ENCODE data around the gene KLHL2. TPM values are rescaled to one million over a fixed set of nuclear protein-coding genes. Genes with fewer than 3 reads are reported as not detected.

KLHL2 gene
- total RNA-seq, 2 experiments from 2014 or later = 23.7 to 28.0 TPM

GRCh38 chr4:165312506-165312905, 105.1 kb downstream of the KLHL2 start:
- Mint-ChIP-seq H3K36me3 (peaks cover 24% of the 10 kb centered on the region), H3K27ac (no peak overlapping the region), H3K4me1 (no peaks in the 10 kb centered on the region)

GRCh38 chr4:165319030-165319429, 111.7 kb downstream of the KLHL2 start:
- Mint-ChIP-seq H3K4me1 (no peaks in the 10 kb centered on the region), H3K4me3 (no peak overlapping the region), H3K36me3 (peaks cover 15% of the 10 kb centered on the region), H3K27ac (no peak overlapping the region), H3K27me3 (no peaks in the 10 kb centered on the region), H3K9me3 (no peaks in the 10 kb centered on the region)
- no peak for DNase-seq

More at GRCh38 chr4:165312506-165312905, 105.1 kb downstream of the KLHL2 start:
- Mint-ChIP-seq H3K27me3 (no peaks in the 10 kb centered on the region), H3K9me3 (no peaks in the 10 kb centered on the region), H3K4me3 (no peak overlapping the region)
- no peak for DNase-seq

- H3K27me3 Mint-ChIP-seq = no peaks in the 10 kb centered on the region
- H3K36me3 Mint-ChIP-seq = peaks cover 11% of the 10 kb centered on the region
- no peak overlapping the region for H3K4me3 Mint-ChIP-seq
- H3K9me3 Mint-ChIP-seq = no peaks in the 10 kb centered on the region
- DNase-seq = no peak
- H3K4me1 Mint-ChIP-seq = no peaks in the 10 kb centered on the region
- H3K27ac Mint-ChIP-seq = no peak overlapping the region
Measured at GRCh38 chr4:165319509-165319908, 112.1 kb downstream of the KLHL2 start.

GRCh38 chr4:165324236-165324917, 117.0 kb downstream of the KLHL2 start:
- no peaks in the 10 kb centered on the region for H3K27me3 Mint-ChIP-seq
- H3K36me3 Mint-ChIP-seq = peaks cover 7% of the 10 kb centered on the region
- H3K9me3 Mint-ChIP-seq = no peaks in the 10 kb centered on the region
- H3K4me1 Mint-ChIP-seq = peaks cover 12% of the 10 kb centered on the region
- H3K27ac Mint-ChIP-seq = no peak overlapping the region
- H3K4me3 Mint-ChIP-seq = no peak overlapping the region
- no peak for DNase-seq

- Mint-ChIP-seq H3K27ac (no peak overlapping the region), H3K27me3 (no peaks in the 10 kb centered on the region)
Measured at GRCh38 chr4:165324918-165325304, 117.5 kb downstream of the KLHL2 start.

GRCh38 chr4:165325732-165326512, 118.6 kb downstream of the KLHL2 start:
- no peak for DNase-seq
- Mint-ChIP-seq H3K36me3 (peaks cover 10% of the 10 kb centered on the region), H3K9me3 (no peaks in the 10 kb centered on the region), H3K27me3 (no peaks in the 10 kb centered on the region), H3K4me3 (peak overlapping the region; percentile 1), H3K27ac (peak overlapping the region; percentile 1), H3K4me1 (peaks cover 21% of the 10 kb centered on the region)

More at GRCh38 chr4:165324918-165325304, 117.5 kb downstream of the KLHL2 start:
- H3K4me3 Mint-ChIP-seq = no peak overlapping the region
- H3K36me3 Mint-ChIP-seq = peaks cover 8% of the 10 kb centered on the region
- no peaks in the 10 kb centered on the region for H3K9me3 Mint-ChIP-seq
- peaks cover 15% of the 10 kb centered on the region for H3K4me1 Mint-ChIP-seq
- DNase-seq = no peak

GRCh38 chr4:165326831-165327210, 119.5 kb downstream of the KLHL2 start:
- Mint-ChIP-seq H3K9me3 (no peaks in the 10 kb centered on the region), H3K36me3 (peaks cover 15% of the 10 kb centered on the region), H3K27me3 (no peaks in the 10 kb centered on the region), H3K27ac (no peak overlapping the region), H3K4me3 (no peak overlapping the region), H3K4me1 (peaks cover 27% of the 10 kb centered on the region)
- DNase-seq = no peak

- Mint-ChIP-seq H3K27me3 (no peaks in the 10 kb centered on the region), H3K27ac (no peak within 1 kb of the TSS), H3K4me1 (peaks cover 32% of the 10 kb centered on the region), H3K4me3 (no peak within 1 kb of the TSS), H3K36me3 (peaks cover 21% of the 10 kb centered on the region), H3K9me3 (no peaks in the 10 kb centered on the region)
- peak; percentile 99 for DNase-seq
Measured at GRCh38 chr4:165327211-165328100, 120.1 kb downstream of the KLHL2 start, which contains the start of gene MSMO1. TSS of gene MSMO1 (plus strand) at chr4:165327669. CDS start at chr4:165333371, 5,702 bp downstream.

GRCh38 chr4:165328101-165328425, 120.7 kb downstream of the KLHL2 start:
- Mint-ChIP-seq H3K4me3 (no peak overlapping the region), H3K36me3 (peaks cover 23% of the 10 kb centered on the region), H3K27me3 (no peaks in the 10 kb centered on the region), H3K9me3 (no peaks in the 10 kb centered on the region), H3K4me1 (peaks cover 36% of the 10 kb centered on the region), H3K27ac (no peak overlapping the region)
- no peak for DNase-seq

GRCh38 chr4:165328708-165329107, 121.3 kb downstream of the KLHL2 start:
- Mint-ChIP-seq H3K27me3 (no peaks in the 10 kb centered on the region), H3K27ac (no peak overlapping the region), H3K36me3 (peaks cover 23% of the 10 kb centered on the region), H3K4me3 (no peak overlapping the region), H3K9me3 (no peaks in the 10 kb centered on the region), H3K4me1 (peaks cover 36% of the 10 kb centered on the region)
- no peak for DNase-seq

- Mint-ChIP-seq H3K9me3 (no peaks in the 10 kb centered on the region), H3K36me3 (peaks cover 29% of the 10 kb centered on the region), H3K27ac (no peak overlapping the region), H3K4me1 (peaks cover 42% of the 10 kb centered on the region), H3K4me3 (no peak overlapping the region), H3K27me3 (no peaks in the 10 kb centered on the region)
- no peak for DNase-seq
Measured at GRCh38 chr4:165330071-165330470, 122.7 kb downstream of the KLHL2 start.

- Mint-ChIP-seq H3K9me3 (no peaks in the 10 kb centered on the region), H3K36me3 (peaks cover 29% of the 10 kb centered on the region), H3K4me1 (peaks cover 41% of the 10 kb centered on the region)
Measured at GRCh38 chr4:165330666-165331065, 123.3 kb downstream of the KLHL2 start.

GRCh38 chr4:165331359-165331758, 124.0 kb downstream of the KLHL2 start:
- H3K4me3 Mint-ChIP-seq = peak overlapping the region; percentile 8

More at GRCh38 chr4:165330666-165331065, 123.3 kb downstream of the KLHL2 start:
- peak overlapping the region; percentile 57 for H3K4me3 Mint-ChIP-seq
- H3K27me3 Mint-ChIP-seq = no peaks in the 10 kb centered on the region
- H3K27ac Mint-ChIP-seq = peak overlapping the region; percentile 54
- DNase-seq = no peak

GRCh38 chr4:165331823-165332222, 124.5 kb downstream of the KLHL2 start:
- H3K27me3 Mint-ChIP-seq = no peaks in the 10 kb centered on the region
- H3K27ac Mint-ChIP-seq = no peak overlapping the region
- H3K9me3 Mint-ChIP-seq = no peaks in the 10 kb centered on the region
- peaks cover 39% of the 10 kb centered on the region for H3K4me1 Mint-ChIP-seq
- peaks cover 29% of the 10 kb centered on the region for H3K36me3 Mint-ChIP-seq
- H3K4me3 Mint-ChIP-seq = no peak overlapping the region
- DNase-seq = no peak

More at GRCh38 chr4:165331359-165331758, 124.0 kb downstream of the KLHL2 start:
- no peaks in the 10 kb centered on the region for H3K9me3 Mint-ChIP-seq
- DNase-seq = no peak
- H3K27ac Mint-ChIP-seq = peak overlapping the region; percentile 54
- H3K27me3 Mint-ChIP-seq = no peaks in the 10 kb centered on the region
- peaks cover 29% of the 10 kb centered on the region for H3K36me3 Mint-ChIP-seq
- H3K4me1 Mint-ChIP-seq = peaks cover 36% of the 10 kb centered on the region

- Mint-ChIP-seq H3K36me3 (peaks cover 29% of the 10 kb centered on the region), H3K9me3 (no peaks in the 10 kb centered on the region), H3K27ac (peak overlapping the region; percentile 0), H3K4me1 (peaks cover 41% of the 10 kb centered on the region), H3K4me3 (peak overlapping the region; percentile 9), H3K27me3 (no peaks in the 10 kb centered on the region)
- no peak for DNase-seq
Measured at GRCh38 chr4:165332502-165332901, 125.1 kb downstream of the KLHL2 start.
